ENCODE data around the gene SLF2. TPM values are rescaled to one million over a fixed set of nuclear protein-coding genes. Genes with fewer than 3 reads are reported as not detected.

SLF2 gene
- total RNA-seq, 2 experiments from 2014 or later: 33.9 to 35.9 TPM

DNA sequence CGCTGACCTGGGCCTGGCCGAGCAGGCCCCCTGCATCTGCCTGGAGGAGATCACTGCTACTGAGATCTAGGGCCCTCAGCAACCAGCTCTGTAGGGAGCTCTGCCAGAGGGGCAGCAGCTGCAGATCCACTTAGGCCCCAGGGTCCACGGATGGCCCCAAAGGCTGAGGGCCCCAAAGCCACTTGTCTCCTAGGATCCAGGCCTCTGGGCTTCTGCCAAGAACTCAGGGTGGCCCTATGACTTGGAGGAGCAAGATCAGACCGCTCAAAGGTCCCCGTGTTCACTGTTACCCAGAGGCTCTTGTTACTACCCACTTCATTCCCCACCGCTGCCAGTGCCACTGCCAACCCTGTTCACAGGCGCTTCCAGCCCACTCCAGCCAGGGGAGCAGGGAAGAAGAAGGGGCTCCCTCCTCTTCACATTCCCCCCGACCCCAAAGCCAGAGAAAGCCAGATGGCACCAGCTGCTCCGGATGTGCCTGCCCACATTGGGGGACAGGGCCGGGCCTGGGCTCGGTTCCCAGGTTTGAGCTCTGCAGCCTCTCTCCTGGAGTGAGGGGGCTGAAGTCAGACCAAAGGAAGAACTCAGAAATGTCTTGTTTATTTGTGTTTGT is 94.4 kb downstream of the SLF2 start:
- DNase-seq: no peak
- ChIA-PET POLR2A (no interaction called here), CTCF (interaction anchor here (0.7 to 14.6 kb wide), 4 partner anchors 10 to 232 kb away, joined by 3 to 199 read pairs (median 12); no protein-coding TSS in a partner anchor)
- no peaks in the 10 kb centered on the region for H3K36me3 Mint-ChIP-seq
- no peaks in the 10 kb centered on the region for H3K27me3 Mint-ChIP-seq
- intact Hi-C loops (cut with micrococcal nuclease): no loop called here
- no peak overlapping the region for H3K27ac Mint-ChIP-seq
- H3K9me3 Mint-ChIP-seq: no peaks in the 10 kb centered on the region
- H3K4me1 Mint-ChIP-seq (ENCODE audit: low read depth): no peaks in the 10 kb centered on the region
- H3K4me3 Mint-ChIP-seq: no peak overlapping the region

DNA sequence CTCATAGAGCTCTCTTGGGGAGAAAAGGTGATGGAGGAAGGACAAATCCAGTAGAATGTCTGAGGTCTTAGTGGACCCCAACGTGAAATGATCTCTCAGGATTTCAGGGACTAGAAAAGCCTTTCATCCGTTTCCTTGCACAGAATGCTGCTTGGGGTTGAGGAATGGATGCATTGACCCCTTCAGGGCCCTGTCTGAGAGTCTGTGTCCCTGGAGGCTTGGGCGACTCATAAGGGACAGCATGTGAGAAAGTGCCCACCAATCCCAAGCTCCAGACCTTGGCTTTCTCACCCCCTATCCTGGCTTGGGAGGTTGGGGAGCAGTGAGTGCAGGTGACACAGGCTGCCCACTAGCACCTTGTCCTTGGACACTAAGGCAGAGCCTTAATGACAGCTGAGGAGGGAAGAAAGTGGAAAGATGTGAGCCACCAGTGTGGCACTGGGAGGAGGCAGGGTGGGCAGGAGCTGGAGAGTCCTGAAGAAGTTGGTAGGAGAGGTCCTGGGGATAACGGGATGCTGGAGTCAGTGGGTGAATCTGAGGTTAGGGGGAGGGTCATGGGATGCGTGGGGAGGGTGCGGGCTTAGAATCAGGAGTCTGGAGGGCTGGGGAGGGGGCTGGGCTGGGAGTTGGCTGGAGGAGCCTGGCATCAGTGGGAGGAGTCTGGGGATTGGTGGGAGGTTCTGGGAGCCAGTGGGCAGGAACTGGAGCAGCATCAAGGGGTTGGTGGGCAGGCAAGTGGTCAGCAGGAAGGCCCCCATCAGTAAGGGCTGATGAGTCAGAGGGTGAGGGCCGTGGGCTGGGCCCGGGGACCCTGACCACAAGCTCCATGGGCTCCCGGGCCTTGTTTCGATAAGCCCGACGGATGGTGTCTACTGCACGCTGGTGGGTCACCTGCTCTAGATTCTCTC is 95.4 kb downstream of the SLF2 start:
- ChIA-PET CTCF (interaction anchor here (2.3 to 14.6 kb wide), 2 partner anchors 9 to 11 kb away, joined by 19 to 199 read pairs; no protein-coding TSS in a partner anchor), POLR2A (no interaction called here)
- H3K27ac Mint-ChIP-seq: no peak overlapping the region
- no peak for DNase-seq
- H3K36me3 Mint-ChIP-seq: no peaks in the 10 kb centered on the region
- peaks cover 3% of the 10 kb centered on the region for H3K27me3 Mint-ChIP-seq
- no peaks in the 10 kb centered on the region for H3K9me3 Mint-ChIP-seq
- H3K4me1 Mint-ChIP-seq (ENCODE audit: low read depth): peaks cover 7% of the 10 kb centered on the region
- intact Hi-C loops (cut with micrococcal nuclease): no loop called here
- H3K4me3 Mint-ChIP-seq: no peak overlapping the region

GRCh38 chr10:101008823-101009423 is 96.2 kb downstream of the SLF2 start:
- intact Hi-C loops (cut with micrococcal nuclease): no loop called here
- no peaks in the 10 kb centered on the region for H3K36me3 Mint-ChIP-seq
- H3K27ac Mint-ChIP-seq: no peak overlapping the region
- H3K4me1 Mint-ChIP-seq (ENCODE audit: low read depth): peaks cover 10% of the 10 kb centered on the region
- no peak overlapping the region for H3K4me3 Mint-ChIP-seq
- H3K27me3 Mint-ChIP-seq: peaks cover 4% of the 10 kb centered on the region
- ChIA-PET POLR2A (no interaction called here), CTCF (interaction anchor here (1.4 kb wide), 1 partner anchor 10 kb away, joined by 4 read pairs; no protein-coding TSS in a partner anchor)
- H3K9me3 Mint-ChIP-seq: no peaks in the 10 kb centered on the region
- DNase-seq: no peak

- no peak for DNase-seq
- POLR2A ChIA-PET: no interaction called here
- CTCF ChIA-PET: interaction anchor here (1.4 kb wide), 1 partner anchor 8 kb away, joined by 4 read pairs; no protein-coding TSS in a partner anchor
- Mint-ChIP-seq H3K4me3 (no peak overlapping the region), H3K4me1 (ENCODE audit: low read depth) (peaks cover 21% of the 10 kb centered on the region), H3K27ac (no peak overlapping the region), H3K9me3 (no peaks in the 10 kb centered on the region), H3K27me3 (peaks cover 10% of the 10 kb centered on the region), H3K36me3 (no peaks in the 10 kb centered on the region)
- intact Hi-C loops (cut with micrococcal nuclease): loop anchor here (5.0 kb wide), 2 partner anchors 43 to 448 kb away; partner anchors contain the start of gene SEMA4G
These were observed 97.6 kb downstream of the SLF2 start for GRCh38 chr10:101010329-101010728.

DNA sequence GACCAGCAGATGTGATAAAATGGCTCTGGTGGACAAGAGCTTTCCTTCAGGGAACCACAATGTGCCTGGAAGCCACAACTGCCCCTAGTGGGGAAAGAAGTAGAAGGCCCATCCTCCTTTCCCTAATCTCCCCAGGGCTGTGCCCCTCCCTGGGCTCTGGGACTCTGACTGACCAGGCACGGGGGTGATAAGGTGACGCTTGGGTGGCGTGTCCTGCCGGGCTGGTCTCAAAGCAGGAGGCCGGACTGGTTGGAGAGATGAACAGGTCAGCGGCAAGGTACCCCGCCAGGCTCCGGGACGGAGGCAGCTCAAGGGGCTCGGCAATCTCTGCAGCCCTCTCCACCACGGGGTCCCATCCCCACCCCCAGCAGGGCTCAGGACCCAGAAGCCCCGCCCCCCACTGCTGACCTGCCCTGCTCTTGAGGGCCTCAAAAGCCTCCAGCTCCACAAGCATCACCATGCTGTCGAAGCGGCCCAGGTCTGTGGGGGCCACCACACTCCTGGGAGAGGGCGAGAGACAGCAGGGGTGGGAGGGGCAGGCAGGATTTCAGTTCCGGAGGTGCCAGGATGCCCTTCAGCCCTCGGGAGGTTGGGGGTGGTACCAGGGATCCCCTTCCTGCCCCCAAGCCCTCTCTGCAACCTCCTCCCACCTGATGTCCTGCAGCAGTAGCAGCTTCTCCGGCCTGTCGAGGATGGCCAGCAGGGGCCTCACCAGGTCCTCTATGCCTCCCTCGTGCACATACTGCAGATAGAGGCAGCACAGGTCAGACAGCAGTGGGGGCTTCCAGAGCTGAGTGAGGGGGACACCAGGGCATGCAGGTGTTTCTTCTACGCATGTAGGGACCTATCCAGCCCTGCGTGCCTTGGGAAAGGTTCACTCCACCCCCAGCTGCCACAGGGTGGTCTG is 99.0 kb downstream of the SLF2 start:
- H3K4me1 Mint-ChIP-seq (ENCODE audit: low read depth): peaks cover 22% of the 10 kb centered on the region
- intact Hi-C loops (cut with micrococcal nuclease): loop anchor here (2.0 to 5.0 kb wide), 3 partner anchors 19 to 449 kb away; partner anchors contain the start of genes PDZD7, SEMA4G and SFXN3
- no peak for DNase-seq
- H3K36me3 Mint-ChIP-seq: no peaks in the 10 kb centered on the region
- ChIA-PET CTCF (interaction anchor here (0.7 to 2.0 kb wide), 8 partner anchors 9 to 79 kb away, joined by 3 to 12 read pairs (median 4); partner anchors contain the start of gene LZTS2), POLR2A (no interaction called here)
- H3K27ac Mint-ChIP-seq: no peak overlapping the region
- H3K27me3 Mint-ChIP-seq: peaks cover 19% of the 10 kb centered on the region
- no peak overlapping the region for H3K4me3 Mint-ChIP-seq
- no peaks in the 10 kb centered on the region for H3K9me3 Mint-ChIP-seq

GRCh38 chr10:101012525-101013364 is 100.0 kb downstream of the SLF2 start:
- intact Hi-C loops (cut with micrococcal nuclease): loop anchor here (1.0 to 5.0 kb wide), 4 partner anchors 13 to 450 kb away; partner anchors contain the start of genes LZTS2, PDZD7, SEMA4G and SFXN3
- Mint-ChIP-seq H3K36me3 (no peaks in the 10 kb centered on the region), H3K4me1 (ENCODE audit: low read depth) (peaks cover 22% of the 10 kb centered on the region), H3K27ac (no peak overlapping the region), H3K27me3 (peaks cover 26% of the 10 kb centered on the region), H3K9me3 (no peaks in the 10 kb centered on the region), H3K4me3 (peak overlapping the region; percentile 20)
- ChIA-PET POLR2A (no interaction called here), CTCF (interaction anchor here (0.9 to 2.0 kb wide), 5 partner anchors 10 to 48 kb away, joined by 3 to 12 read pairs (median 6); partner anchors contain the start of gene LZTS2)
- DNase-seq: peak; percentile 86

- intact Hi-C loops (cut with micrococcal nuclease): loop anchor here (1.0 to 5.0 kb wide), 4 partner anchors 14 to 451 kb away; partner anchors contain the start of genes LZTS2, PDZD7, SEMA4G and SFXN3
- DNase-seq: no peak
- Mint-ChIP-seq H3K4me3 (no peak overlapping the region), H3K27ac (no peak overlapping the region), H3K27me3 (peaks cover 29% of the 10 kb centered on the region), H3K9me3 (no peaks in the 10 kb centered on the region), H3K36me3 (no peaks in the 10 kb centered on the region), H3K4me1 (ENCODE audit: low read depth) (peaks cover 22% of the 10 kb centered on the region)
- CTCF ChIA-PET: interaction anchor here (1.3 to 7.2 kb wide), 7 partner anchors 13 to 451 kb away, joined by 4 to 199 read pairs (median 10); partner anchors contain the start of genes LZTS2, PDZD7, SEMA4G and SFXN3
- POLR2A ChIA-PET: no interaction called here
These were observed 100.6 kb downstream of the SLF2 start for GRCh38 chr10:101013365-101013825.

DNA sequence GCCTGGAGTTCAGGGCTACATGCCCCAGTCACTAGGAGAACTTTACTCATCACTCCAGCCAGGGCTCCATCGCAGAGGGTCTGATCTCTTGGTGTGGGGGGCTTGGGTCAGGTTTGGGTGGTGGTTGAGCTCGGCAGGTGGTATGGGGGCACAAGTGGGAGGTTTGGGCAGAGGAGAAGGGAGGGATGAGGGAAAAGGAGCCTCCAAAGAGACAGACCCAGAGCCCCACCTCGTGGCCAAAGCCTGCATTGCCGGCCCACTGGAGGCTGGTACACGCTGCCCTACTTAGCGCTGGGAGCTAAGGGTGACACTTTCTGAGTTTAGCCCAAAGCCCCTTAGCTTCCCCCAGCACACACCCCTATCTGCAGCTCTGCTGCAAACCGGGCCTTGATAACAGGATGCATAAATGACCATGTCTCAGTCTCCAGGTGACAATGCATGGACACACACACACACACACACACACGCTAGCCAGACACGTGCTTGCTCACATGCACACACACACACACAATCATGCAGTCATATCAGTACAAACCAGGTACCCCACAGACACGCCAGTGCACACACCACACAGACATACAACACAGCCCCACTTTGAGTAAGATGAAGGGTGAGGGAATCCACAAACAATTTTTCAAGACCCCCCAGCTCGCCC is 101.6 kb downstream of the SLF2 start:
- no peak overlapping the region for H3K4me3 Mint-ChIP-seq
- ChIA-PET CTCF (interaction anchor here (0.6 to 7.2 kb wide), 23 partner anchors 8 to 1490 kb away, joined by 3 to 199 read pairs (median 4); partner anchors contain the start of genes LZTS2, PDZD7, SEMA4G and SFXN3), POLR2A (interaction anchor here (0.8 to 1.4 kb wide), 3 partner anchors 15 to 18 kb away, joined by 3 to 5 read pairs (median 3); no protein-coding TSS in a partner anchor)
- peak; percentile 85 for DNase-seq
- peaks cover 32% of the 10 kb centered on the region for H3K27me3 Mint-ChIP-seq
- intact Hi-C loops (cut with micrococcal nuclease): loop anchor here (5.0 kb wide), 2 partner anchors 47 to 452 kb away; partner anchors contain the start of gene SEMA4G
- no peaks in the 10 kb centered on the region for H3K36me3 Mint-ChIP-seq
- no peaks in the 10 kb centered on the region for H3K9me3 Mint-ChIP-seq
- peaks cover 25% of the 10 kb centered on the region for H3K4me1 Mint-ChIP-seq (ENCODE audit: low read depth)
- no peak overlapping the region for H3K27ac Mint-ChIP-seq
